HL-60 (cell line): ENCODE results near the gene MLLT10.

Experiments used
- DNase-seq, 2 experiments: peaks; one replicate each; pipeline ENCODE4 v3.0.0-alpha.2; 2010 to 2020; ENCODE audit warnings: low read depth in 1 of 2, low spot score in 1 of 2
- H3K27ac ChIP-seq: fragments of 250-450 bp; sonication (Bioruptor Pico); replicated peaks from 2 replicates; pipeline ENCODE4 v1.5.1; 2020; ENCODE audit warnings: mild to moderate bottlenecking, moderate library complexity
- H3K27me3 ChIP-seq: fragments of 250-450 bp; sonication (Bioruptor Pico); 2 replicates; pipeline ENCODE4 v1.5.1; 2021; ENCODE audit warnings: mild to moderate bottlenecking, moderate library complexity; ENCODE audit not compliant: insufficient read depth, poor library complexity, severe bottlenecking
- H3K4me3 ChIP-seq: replicated peaks from 2 replicates; pipeline ENCODE4 v1.5.1; 2011; ENCODE audit warnings: mild to moderate bottlenecking, control low read depth, low read length; ENCODE audit not compliant: insufficient read depth
- GABPA ChIP-seq: IDR thresholded peaks from 2 replicates; pipeline ENCODE4 v1.6.1; 2012; ENCODE audit warnings: low read depth
- POLR2AphosphoS5 ChIP-seq: IDR thresholded peaks from 2 replicates; pipeline ENCODE4 v1.6.1; 2012; ENCODE audit warnings: low read depth
- SPI1 ChIP-seq: IDR thresholded peaks from 2 replicates; pipeline ENCODE4 v1.6.1; 2012; ENCODE audit warnings: low read depth, mild to moderate bottlenecking, borderline replicate concordance
- TF ChIP-seq, protein P1 (sequence below): IDR thresholded peaks from one replicate; pipeline ENCODE4 v1.5.1; 2011; ENCODE audit warnings: low read length, control low read depth, inconsistent platforms; ENCODE audit not compliant: insufficient read depth
- TF ChIP-seq, protein P2 (sequence below): IDR thresholded peaks from 2 replicates; pipeline ENCODE4 v1.6.1; 2012; ENCODE audit warnings: low read depth; ENCODE audit not compliant: insufficient replicate concordance

MLLT10 gene

DNA sequence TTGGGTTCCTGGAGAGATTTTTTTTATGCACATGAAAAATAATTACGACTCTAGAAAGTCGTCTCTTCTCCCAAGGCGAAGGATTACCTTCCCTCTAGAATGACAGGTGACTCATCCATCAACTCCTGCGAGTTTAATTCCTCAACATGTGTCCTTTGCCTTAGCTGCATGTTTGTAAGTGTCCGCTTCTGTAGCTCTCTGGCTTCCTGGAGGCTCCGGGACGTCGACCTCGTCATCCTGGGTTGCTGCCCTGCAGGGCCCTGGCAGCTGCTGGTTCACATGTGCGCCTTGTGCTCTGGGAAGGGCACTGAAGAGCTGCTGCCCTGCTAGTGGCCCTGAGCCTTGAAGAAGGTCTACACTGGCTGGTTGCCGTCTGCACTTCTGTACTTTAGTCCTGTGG is 210.2 kb downstream of the MLLT10 start:
- H3K27ac ChIP-seq = no peak overlapping the region
- DNase-seq = no peak
- no peak overlapping the region for H3K4me3 ChIP-seq
- TF ChIP-seq, protein P1, sequence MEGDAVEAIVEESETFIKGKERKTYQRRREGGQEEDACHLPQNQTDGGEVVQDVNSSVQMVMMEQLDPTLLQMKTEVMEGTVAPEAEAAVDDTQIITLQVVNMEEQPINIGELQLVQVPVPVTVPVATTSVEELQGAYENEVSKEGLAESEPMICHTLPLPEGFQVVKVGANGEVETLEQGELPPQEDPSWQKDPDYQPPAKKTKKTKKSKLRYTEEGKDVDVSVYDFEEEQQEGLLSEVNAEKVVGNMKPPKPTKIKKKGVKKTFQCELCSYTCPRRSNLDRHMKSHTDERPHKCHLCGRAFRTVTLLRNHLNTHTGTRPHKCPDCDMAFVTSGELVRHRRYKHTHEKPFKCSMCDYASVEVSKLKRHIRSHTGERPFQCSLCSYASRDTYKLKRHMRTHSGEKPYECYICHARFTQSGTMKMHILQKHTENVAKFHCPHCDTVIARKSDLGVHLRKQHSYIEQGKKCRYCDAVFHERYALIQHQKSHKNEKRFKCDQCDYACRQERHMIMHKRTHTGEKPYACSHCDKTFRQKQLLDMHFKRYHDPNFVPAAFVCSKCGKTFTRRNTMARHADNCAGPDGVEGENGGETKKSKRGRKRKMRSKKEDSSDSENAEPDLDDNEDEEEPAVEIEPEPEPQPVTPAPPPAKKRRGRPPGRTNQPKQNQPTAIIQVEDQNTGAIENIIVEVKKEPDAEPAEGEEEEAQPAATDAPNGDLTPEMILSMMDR = no peak
- TF ChIP-seq, protein P2, sequence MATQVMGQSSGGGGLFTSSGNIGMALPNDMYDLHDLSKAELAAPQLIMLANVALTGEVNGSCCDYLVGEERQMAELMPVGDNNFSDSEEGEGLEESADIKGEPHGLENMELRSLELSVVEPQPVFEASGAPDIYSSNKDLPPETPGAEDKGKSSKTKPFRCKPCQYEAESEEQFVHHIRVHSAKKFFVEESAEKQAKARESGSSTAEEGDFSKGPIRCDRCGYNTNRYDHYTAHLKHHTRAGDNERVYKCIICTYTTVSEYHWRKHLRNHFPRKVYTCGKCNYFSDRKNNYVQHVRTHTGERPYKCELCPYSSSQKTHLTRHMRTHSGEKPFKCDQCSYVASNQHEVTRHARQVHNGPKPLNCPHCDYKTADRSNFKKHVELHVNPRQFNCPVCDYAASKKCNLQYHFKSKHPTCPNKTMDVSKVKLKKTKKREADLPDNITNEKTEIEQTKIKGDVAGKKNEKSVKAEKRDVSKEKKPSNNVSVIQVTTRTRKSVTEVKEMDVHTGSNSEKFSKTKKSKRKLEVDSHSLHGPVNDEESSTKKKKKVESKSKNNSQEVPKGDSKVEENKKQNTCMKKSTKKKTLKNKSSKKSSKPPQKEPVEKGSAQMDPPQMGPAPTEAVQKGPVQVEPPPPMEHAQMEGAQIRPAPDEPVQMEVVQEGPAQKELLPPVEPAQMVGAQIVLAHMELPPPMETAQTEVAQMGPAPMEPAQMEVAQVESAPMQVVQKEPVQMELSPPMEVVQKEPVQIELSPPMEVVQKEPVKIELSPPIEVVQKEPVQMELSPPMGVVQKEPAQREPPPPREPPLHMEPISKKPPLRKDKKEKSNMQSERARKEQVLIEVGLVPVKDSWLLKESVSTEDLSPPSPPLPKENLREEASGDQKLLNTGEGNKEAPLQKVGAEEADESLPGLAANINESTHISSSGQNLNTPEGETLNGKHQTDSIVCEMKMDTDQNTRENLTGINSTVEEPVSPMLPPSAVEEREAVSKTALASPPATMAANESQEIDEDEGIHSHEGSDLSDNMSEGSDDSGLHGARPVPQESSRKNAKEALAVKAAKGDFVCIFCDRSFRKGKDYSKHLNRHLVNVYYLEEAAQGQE = no peak
- TF ChIP-seq GABPA = no peak
- TF ChIP-seq POLR2AphosphoS5 = no peak
- no peak for TF ChIP-seq SPI1
- H3K27me3 ChIP-seq = no peaks in the 10 kb centered on the region

DNA sequence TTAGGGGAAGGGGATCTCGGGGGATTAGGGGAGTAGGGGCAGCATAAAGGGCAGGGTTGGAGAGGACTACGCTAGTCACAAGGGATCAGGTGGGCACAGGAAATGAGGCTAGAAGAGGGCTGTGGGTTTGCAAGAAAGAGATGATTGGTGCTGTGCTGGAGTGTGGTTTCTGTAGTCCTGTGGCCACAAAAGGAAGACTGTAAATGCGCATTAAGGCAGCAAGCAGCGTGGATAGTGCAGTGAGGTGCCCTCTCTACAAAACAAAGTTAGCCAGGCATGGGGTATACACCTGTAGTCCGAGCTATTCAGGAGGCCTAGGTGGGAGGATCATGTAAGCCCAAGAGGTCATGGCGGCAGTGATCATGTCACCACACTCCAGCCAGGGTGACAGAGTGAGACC is 212.1 kb downstream of the MLLT10 start:
- Histone ChIP-seq H3K27ac (no peak overlapping the region), H3K4me3 (no peak overlapping the region), H3K27me3 (no peaks in the 10 kb centered on the region)
- TF ChIP-seq, protein P1 = no peak
- no peak for TF ChIP-seq GABPA
- TF ChIP-seq, protein P2 = no peak
- no peak for TF ChIP-seq SPI1
- no peak for TF ChIP-seq POLR2AphosphoS5
- DNase-seq = no peak

GRCh38 chr10:21747809-21748208 is 213.8 kb downstream of the MLLT10 start:
- Histone ChIP-seq H3K4me3 (no peak overlapping the region), H3K27me3 (no peaks in the 10 kb centered on the region), H3K27ac (no peak overlapping the region)
- TF ChIP-seq, protein P1 = no peak
- TF ChIP-seq POLR2AphosphoS5 (no peak), GABPA (no peak), SPI1 (no peak)
- TF ChIP-seq, protein P2 = no peak
- DNase-seq = no peak
